ENCODE results near the gene SIDT1. TPM values are rescaled to one million over a fixed set of nuclear protein-coding genes. Genes with fewer than 3 reads are reported as not detected.

The SIDT1 gene
- total and polyA plus RNA-seq, 2 donors (not counting 1 experiment from before 2014, with no cell fraction given), result 0.01 TPM; not detected in 1

DNA sequence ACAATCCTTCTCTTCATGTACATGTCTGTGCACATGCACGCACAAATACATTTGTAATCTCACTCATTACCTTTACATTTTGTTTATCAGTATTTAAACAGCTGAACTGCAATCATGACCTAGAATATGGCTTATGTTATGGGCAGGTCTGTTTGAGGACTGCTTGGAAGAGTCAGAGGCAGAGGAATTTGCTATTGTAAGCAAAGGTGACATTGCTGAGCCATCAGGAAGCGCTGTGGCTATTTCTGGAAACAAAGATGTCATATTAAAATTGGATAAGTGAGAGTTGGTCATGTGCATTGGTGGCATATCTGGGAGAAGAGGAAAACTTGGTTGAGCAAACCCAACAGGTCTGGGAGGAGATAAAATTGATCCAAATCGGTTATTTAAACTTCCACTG, 122.5 kb downstream of the SIDT1 start:
- Histone ChIP-seq H4K20me1 (ENCODE audit: control insufficient read depth, extremely low read depth, insufficient read depth, low read length) (no peaks in the 10 kb centered on the region), H3K4me1 (ENCODE audit: control insufficient read depth, extremely low read depth, insufficient read depth, low read length) (no peaks in the 10 kb centered on the region), H3K4me3 (replicated peaks in 1 of 4; ENCODE audit: control extremely low read depth in 1 of 4, insufficient read depth in 1 of 4, low read depth in 3 of 4, low read length in 4 of 4) (no peak overlapping the region), H3K36me3 (ENCODE audit: control insufficient read depth, insufficient read depth, low read length) (peaks cover 2% of the 10 kb centered on the region), H3K4me2 (ENCODE audit: extremely low read depth, insufficient read depth, low read length) (no peak overlapping the region), H3K79me2 (ENCODE audit: control insufficient read depth, insufficient read depth, low read length) (no peaks in the 10 kb centered on the region), H3K9ac (ENCODE audit: insufficient read depth, low read length) (no peak overlapping the region), H2AFZ (ENCODE audit: low read length) (no peak overlapping the region), H3K27ac (ENCODE audit: insufficient read depth, low read length) (no peak overlapping the region), H3K9me3 (ENCODE audit: control insufficient read depth, insufficient read depth, low read depth, low read length) (no peaks in the 10 kb centered on the region), H3K27me3 (ENCODE audit: control insufficient read depth, insufficient read depth, low read length) (no peaks in the 10 kb centered on the region)
- no peak for TF ChIP-seq EZH2 (IDR thresholded peaks at IDR 0.05; ENCODE audit: low read length, missing control alignments)
- DNase-seq (ENCODE audit: low read depth in 2 of 2), result no peak

DNA sequence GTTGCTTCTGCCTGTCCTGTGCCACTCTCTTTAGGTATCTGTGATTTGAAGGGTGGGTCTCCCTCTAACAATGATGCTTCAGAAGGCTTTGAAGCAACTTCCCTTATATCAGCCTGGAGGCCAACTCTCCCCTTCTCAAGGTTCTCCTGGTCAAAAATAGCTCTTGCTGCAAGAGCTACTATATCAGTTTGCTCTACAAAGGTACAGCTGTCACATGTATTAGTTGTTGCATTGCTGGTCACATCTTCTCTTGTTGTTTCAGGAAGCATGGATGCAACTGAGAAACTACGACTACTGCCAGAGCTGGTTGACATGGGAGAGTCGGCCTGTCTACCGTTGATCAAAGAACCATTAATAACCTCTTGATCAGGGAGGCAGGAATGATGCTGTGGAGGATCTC, 125.8 kb downstream of the SIDT1 start:
- H3K27ac ChIP-seq (ENCODE audit: insufficient read depth, low read length), result no peak overlapping the region
- no peak overlapping the region for H3K9ac ChIP-seq (ENCODE audit: insufficient read depth, low read length)
- no peak overlapping the region for H2AFZ ChIP-seq (ENCODE audit: low read length)
- no peaks in the 10 kb centered on the region for H4K20me1 ChIP-seq (ENCODE audit: control insufficient read depth, extremely low read depth, insufficient read depth, low read length)
- no peaks in the 10 kb centered on the region for H3K27me3 ChIP-seq (ENCODE audit: control insufficient read depth, insufficient read depth, low read length)
- H3K36me3 ChIP-seq (ENCODE audit: control insufficient read depth, insufficient read depth, low read length), result peaks cover 4% of the 10 kb centered on the region
- H3K4me2 ChIP-seq (ENCODE audit: extremely low read depth, insufficient read depth, low read length), result no peak overlapping the region
- H3K9me3 ChIP-seq (ENCODE audit: control insufficient read depth, insufficient read depth, low read depth, low read length), result no peaks in the 10 kb centered on the region
- TF ChIP-seq, protein P1, sequence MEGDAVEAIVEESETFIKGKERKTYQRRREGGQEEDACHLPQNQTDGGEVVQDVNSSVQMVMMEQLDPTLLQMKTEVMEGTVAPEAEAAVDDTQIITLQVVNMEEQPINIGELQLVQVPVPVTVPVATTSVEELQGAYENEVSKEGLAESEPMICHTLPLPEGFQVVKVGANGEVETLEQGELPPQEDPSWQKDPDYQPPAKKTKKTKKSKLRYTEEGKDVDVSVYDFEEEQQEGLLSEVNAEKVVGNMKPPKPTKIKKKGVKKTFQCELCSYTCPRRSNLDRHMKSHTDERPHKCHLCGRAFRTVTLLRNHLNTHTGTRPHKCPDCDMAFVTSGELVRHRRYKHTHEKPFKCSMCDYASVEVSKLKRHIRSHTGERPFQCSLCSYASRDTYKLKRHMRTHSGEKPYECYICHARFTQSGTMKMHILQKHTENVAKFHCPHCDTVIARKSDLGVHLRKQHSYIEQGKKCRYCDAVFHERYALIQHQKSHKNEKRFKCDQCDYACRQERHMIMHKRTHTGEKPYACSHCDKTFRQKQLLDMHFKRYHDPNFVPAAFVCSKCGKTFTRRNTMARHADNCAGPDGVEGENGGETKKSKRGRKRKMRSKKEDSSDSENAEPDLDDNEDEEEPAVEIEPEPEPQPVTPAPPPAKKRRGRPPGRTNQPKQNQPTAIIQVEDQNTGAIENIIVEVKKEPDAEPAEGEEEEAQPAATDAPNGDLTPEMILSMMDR (conservative IDR thresholded peaks at IDR 0.05 in 1 of 2, IDR thresholded peaks at IDR 0.05 in 1 of 2; ENCODE audit: low read depth in 1 of 2, low read length in 2 of 2), result no peak
- no peak for TF ChIP-seq EZH2 (IDR thresholded peaks at IDR 0.05; ENCODE audit: low read length, missing control alignments)
- DNase-seq (ENCODE audit: low read depth in 2 of 2), result no peak
- no peak overlapping the region for H3K4me3 ChIP-seq (replicated peaks in 1 of 4; ENCODE audit: control extremely low read depth in 1 of 4, insufficient read depth in 1 of 4, low read depth in 3 of 4, low read length in 4 of 4)
- no peaks in the 10 kb centered on the region for H3K79me2 ChIP-seq (ENCODE audit: control insufficient read depth, insufficient read depth, low read length)
- H3K4me1 ChIP-seq (ENCODE audit: control insufficient read depth, extremely low read depth, insufficient read depth, low read length), result no peaks in the 10 kb centered on the region

DNA sequence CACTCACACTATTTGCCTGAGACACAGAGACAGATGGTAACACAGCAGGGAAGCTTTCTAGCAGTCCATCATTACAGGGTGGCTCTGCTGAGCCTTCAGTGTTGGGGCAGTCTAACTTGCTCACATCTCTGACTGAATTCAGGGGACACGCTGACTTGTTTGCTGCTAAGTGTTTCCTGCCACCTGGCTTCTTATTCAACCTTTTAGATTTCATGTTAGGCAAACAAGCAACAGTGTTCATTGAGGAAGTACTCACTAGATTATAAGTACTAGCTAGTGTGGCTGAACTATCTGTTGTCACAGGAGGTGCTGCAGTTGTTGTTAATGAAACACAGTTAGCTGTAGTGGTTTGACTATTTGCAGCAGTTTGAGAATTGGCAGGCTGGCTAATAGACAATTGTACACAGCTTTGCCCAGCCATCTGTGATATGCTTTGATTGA, 126.8 kb downstream of the SIDT1 start:
- no peaks in the 10 kb centered on the region for H3K79me2 ChIP-seq (ENCODE audit: control insufficient read depth, insufficient read depth, low read length)
- TF ChIP-seq, protein P1 (conservative IDR thresholded peaks at IDR 0.05 in 1 of 2, IDR thresholded peaks at IDR 0.05 in 1 of 2; ENCODE audit: low read depth in 1 of 2, low read length in 2 of 2), result no peak
- TF ChIP-seq EZH2 (IDR thresholded peaks at IDR 0.05; ENCODE audit: low read length, missing control alignments), result no peak
- H3K36me3 ChIP-seq (ENCODE audit: control insufficient read depth, insufficient read depth, low read length), result peaks cover 4% of the 10 kb centered on the region
- no peaks in the 10 kb centered on the region for H3K4me1 ChIP-seq (ENCODE audit: control insufficient read depth, extremely low read depth, insufficient read depth, low read length)
- no peak overlapping the region for H3K27ac ChIP-seq (ENCODE audit: insufficient read depth, low read length)
- no peak overlapping the region for H2AFZ ChIP-seq (ENCODE audit: low read length)
- H3K4me3 ChIP-seq (replicated peaks in 1 of 4; ENCODE audit: control extremely low read depth in 1 of 4, insufficient read depth in 1 of 4, low read depth in 3 of 4, low read length in 4 of 4), result no peak overlapping the region
- H3K4me2 ChIP-seq (ENCODE audit: extremely low read depth, insufficient read depth, low read length), result no peak overlapping the region
- no peaks in the 10 kb centered on the region for H3K27me3 ChIP-seq (ENCODE audit: control insufficient read depth, insufficient read depth, low read length)
- no peaks in the 10 kb centered on the region for H3K9me3 ChIP-seq (ENCODE audit: control insufficient read depth, insufficient read depth, low read depth, low read length)
- H3K9ac ChIP-seq (ENCODE audit: insufficient read depth, low read length), result no peak overlapping the region
- DNase-seq (ENCODE audit: low read depth in 2 of 2), result no peak
- no peaks in the 10 kb centered on the region for H4K20me1 ChIP-seq (ENCODE audit: control insufficient read depth, extremely low read depth, insufficient read depth, low read length)

Data from fibroblast of lung (primary cell).